ENCODE measurements around the gene WDR90.
"Not testable (repeated sequence)": the region's sequence is repeated elsewhere in the genome, so short reads cannot be mapped to it uniquely, and the experiment has no call there.

The WDR90 gene

GRCh38 chr16:711548-712320 is 62.6 kb downstream of the WDR90 start:
- 0 out of 2 replicates have a peak, but pooled peaks cover 2% of the 10 kb centered on the region for H3K79me2 ChIP-seq (ENCODE audit: control insufficient read depth, low read length)
- no peak overlapping the region for H3K4me2 ChIP-seq (ENCODE audit: low read length)
- no peaks in the 10 kb centered on the region for H3K9me3 ChIP-seq (ENCODE audit: control insufficient read depth, insufficient read depth, low read length)
- peaks cover 24% of the 10 kb centered on the region for H3K4me1 ChIP-seq (ENCODE audit: control insufficient read depth, low read length)
- peaks cover 8% of the 10 kb centered on the region; the same call in 1 of the 2 replicates for H4K20me1 ChIP-seq (ENCODE audit: control insufficient read depth, insufficient read depth, low read depth, low read length)
- H3K27me3 ChIP-seq (ENCODE audit: control insufficient read depth, low read length): peaks cover 46% of the 10 kb centered on the region
- no peaks in the 10 kb centered on the region for H3K36me3 ChIP-seq (ENCODE audit: control insufficient read depth, low read length)
- no peak overlapping the region for H3K27ac ChIP-seq (ENCODE audit: low read depth, low read length)
- TF ChIP-seq, protein P1, sequence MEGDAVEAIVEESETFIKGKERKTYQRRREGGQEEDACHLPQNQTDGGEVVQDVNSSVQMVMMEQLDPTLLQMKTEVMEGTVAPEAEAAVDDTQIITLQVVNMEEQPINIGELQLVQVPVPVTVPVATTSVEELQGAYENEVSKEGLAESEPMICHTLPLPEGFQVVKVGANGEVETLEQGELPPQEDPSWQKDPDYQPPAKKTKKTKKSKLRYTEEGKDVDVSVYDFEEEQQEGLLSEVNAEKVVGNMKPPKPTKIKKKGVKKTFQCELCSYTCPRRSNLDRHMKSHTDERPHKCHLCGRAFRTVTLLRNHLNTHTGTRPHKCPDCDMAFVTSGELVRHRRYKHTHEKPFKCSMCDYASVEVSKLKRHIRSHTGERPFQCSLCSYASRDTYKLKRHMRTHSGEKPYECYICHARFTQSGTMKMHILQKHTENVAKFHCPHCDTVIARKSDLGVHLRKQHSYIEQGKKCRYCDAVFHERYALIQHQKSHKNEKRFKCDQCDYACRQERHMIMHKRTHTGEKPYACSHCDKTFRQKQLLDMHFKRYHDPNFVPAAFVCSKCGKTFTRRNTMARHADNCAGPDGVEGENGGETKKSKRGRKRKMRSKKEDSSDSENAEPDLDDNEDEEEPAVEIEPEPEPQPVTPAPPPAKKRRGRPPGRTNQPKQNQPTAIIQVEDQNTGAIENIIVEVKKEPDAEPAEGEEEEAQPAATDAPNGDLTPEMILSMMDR (IDR thresholded peaks at IDR 0.05; ENCODE audit: low read depth, low read length, poor library complexity, severe bottlenecking): peak; percentile 85
- TF ChIP-seq EZH2phosphoT487 (IDR thresholded peaks at IDR 0.05; ENCODE audit: borderline replicate concordance, low read length): no peak
- H3K4me3 ChIP-seq (ENCODE audit: low read length): no peak overlapping the region
- H3K9me2 ChIP-seq (replicated peaks; ENCODE audit: control insufficient read depth, low read length): no peaks in the 10 kb centered on the region
- H3F3A ChIP-seq (ENCODE audit: control insufficient read depth, insufficient read depth): 0 out of 2 replicates have a peak, but pooled peaks cover 2% of the 10 kb centered on the region

- not testable (repeated sequence) for H3K9me3 ChIP-seq (ENCODE audit: control insufficient read depth, insufficient read depth, low read length); H3F3A ChIP-seq (ENCODE audit: control insufficient read depth, insufficient read depth); H3K36me3 ChIP-seq (ENCODE audit: control insufficient read depth, low read length); H4K20me1 ChIP-seq (ENCODE audit: control insufficient read depth, insufficient read depth, low read depth, low read length); H3K9me2 ChIP-seq (replicated peaks; ENCODE audit: control insufficient read depth, low read length); H3K79me2 ChIP-seq (ENCODE audit: control insufficient read depth, low read length); H3K4me2 ChIP-seq (ENCODE audit: low read length); H3K4me3 ChIP-seq (ENCODE audit: low read length); H3K27ac ChIP-seq (ENCODE audit: low read depth, low read length)
- Histone ChIP-seq H3K27me3 (ENCODE audit: control insufficient read depth, low read length) (peaks cover 40% of the 10 kb centered on the region), H3K4me1 (ENCODE audit: control insufficient read depth, low read length) (peaks cover 24% of the 10 kb centered on the region)
- TF ChIP-seq, protein P1 (IDR thresholded peaks at IDR 0.05; ENCODE audit: low read depth, low read length, poor library complexity, severe bottlenecking): peak; percentile 50
Measured at GRCh38 chr16:712740-713250, 63.6 kb downstream of the WDR90 start.

GRCh38 chr16:714079-714478 is 64.9 kb downstream of the WDR90 start:
- Histone ChIP-seq H3K27me3 (ENCODE audit: control insufficient read depth, low read length) (peaks cover 36% of the 10 kb centered on the region), H3K9me2 (replicated peaks; ENCODE audit: control insufficient read depth, low read length) (no peaks in the 10 kb centered on the region), H3K4me2 (ENCODE audit: low read length) (no peak overlapping the region), H4K20me1 (ENCODE audit: control insufficient read depth, insufficient read depth, low read depth, low read length) (peaks cover 8% of the 10 kb centered on the region; the same call in 1 of the 2 replicates), H3K27ac (ENCODE audit: low read depth, low read length) (no peak overlapping the region), H3K36me3 (ENCODE audit: control insufficient read depth, low read length) (no peaks in the 10 kb centered on the region), H3K79me2 (ENCODE audit: control insufficient read depth, low read length) (0 out of 2 replicates have a peak, but pooled peaks cover 2% of the 10 kb centered on the region), H3K4me3 (ENCODE audit: low read length) (no peak overlapping the region; the same call in 1 of the 2 replicates), H3F3A (ENCODE audit: control insufficient read depth, insufficient read depth) (0 out of 2 replicates have a peak, but pooled peaks cover 2% of the 10 kb centered on the region), H3K4me1 (ENCODE audit: control insufficient read depth, low read length) (peaks cover 28% of the 10 kb centered on the region), H3K9me3 (ENCODE audit: control insufficient read depth, insufficient read depth, low read length) (no peaks in the 10 kb centered on the region)
- no peak for TF ChIP-seq EZH2phosphoT487 (IDR thresholded peaks at IDR 0.05; ENCODE audit: borderline replicate concordance, low read length)
- TF ChIP-seq, protein P1 (IDR thresholded peaks at IDR 0.05; ENCODE audit: low read depth, low read length, poor library complexity, severe bottlenecking): no peak
